ENCODE data around the gene EFCAB5.
"Not testable (repeated sequence)": the region's sequence is repeated elsewhere in the genome, so short reads cannot be mapped to it uniquely, and the experiment has no call there.

EFCAB5 gene

GRCh38 chr17:30116345-30116660, 174.9 kb downstream of the EFCAB5 start:
- peak overlapping the region; percentile 68 for H3K4me3 ChIP-seq (ENCODE audit: low read length)
- no peak for DNase-seq (ENCODE audit: low read depth)
- TF ChIP-seq CTCF (conservative IDR thresholded peaks at IDR 0.05; ENCODE audit: low read length) = no peak

DNA sequence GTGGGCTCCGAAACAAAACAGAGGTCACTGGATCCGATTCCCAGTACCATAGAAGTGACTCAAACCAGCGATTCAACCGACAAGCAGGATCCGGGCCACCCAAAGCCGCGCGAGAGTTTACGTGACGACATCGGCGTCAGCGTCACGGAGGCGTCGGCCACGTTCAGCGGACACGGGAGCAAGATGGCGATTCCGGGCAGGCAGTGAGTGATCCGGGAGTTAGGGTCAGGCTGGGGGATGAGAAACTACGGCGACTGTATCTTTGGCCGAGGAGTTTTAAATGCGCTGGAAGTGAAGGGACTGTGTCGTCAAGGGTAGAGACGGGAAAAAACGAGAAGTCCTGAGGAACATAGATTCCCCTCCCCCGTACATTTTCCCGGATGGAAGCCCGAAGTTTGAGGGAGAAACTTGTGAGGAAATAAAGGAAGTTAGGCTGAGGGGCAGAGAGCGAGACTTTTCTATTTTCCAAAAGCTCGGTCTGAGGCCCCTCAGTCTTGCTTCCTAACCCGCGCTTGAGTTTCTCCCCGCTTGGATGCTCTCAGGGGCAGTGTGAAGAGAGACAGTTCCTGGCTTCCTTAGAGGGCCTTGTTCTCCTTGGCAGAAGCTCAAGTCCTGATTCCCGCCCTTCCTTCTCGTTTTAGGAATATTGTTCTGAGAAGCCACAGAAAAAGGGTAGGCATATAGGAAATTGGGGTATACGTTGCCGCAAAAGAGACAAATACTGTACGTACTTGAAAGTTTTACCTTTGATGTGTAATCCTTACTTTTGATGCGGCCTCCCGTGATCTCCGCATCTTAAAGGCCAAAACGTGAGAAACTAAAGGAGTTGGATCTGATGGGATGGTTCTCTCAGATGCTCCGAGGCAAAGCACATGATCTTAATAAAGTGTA, 175.5 kb downstream of the EFCAB5 start, which contains the start of gene NSRP1:
Gene NSRP1 (plus strand): TSS at position 156 of the 891 bp plus-strand sequence. CDS start 28 bp downstream, at position 184.
- DNase-seq (ENCODE audit: low read depth) = peak; percentile 93
- no peak for TF ChIP-seq CTCF (conservative IDR thresholded peaks at IDR 0.05; ENCODE audit: low read length)
- peak within 1 kb of the TSS; percentile 68 for H3K4me3 ChIP-seq (ENCODE audit: low read length)

DNA sequence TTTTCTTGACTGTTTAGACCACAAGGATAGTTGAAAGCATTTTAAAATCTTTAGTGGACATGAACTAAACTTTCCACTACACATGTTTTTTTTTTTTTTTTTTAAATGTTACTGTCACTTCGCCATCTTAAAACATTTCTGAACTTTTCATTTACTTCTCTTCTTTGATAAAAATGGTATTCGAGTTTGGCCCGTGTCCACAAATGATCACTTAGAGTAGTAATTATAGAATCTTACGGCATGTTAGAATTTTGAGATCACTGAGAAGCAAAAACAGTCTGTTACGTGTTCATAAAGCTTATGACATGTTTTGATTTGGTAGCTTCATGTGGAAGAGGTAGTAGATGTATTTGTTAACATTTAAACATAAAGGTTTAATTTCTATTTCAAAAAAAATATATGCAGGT, 176.2 kb downstream of the EFCAB5 start:
- DNase-seq (ENCODE audit: low read depth) = no peak
- TF ChIP-seq CTCF (conservative IDR thresholded peaks at IDR 0.05; ENCODE audit: low read length) = no peak
- peak overlapping the region; percentile 68 for H3K4me3 ChIP-seq (ENCODE audit: low read length)

DNA sequence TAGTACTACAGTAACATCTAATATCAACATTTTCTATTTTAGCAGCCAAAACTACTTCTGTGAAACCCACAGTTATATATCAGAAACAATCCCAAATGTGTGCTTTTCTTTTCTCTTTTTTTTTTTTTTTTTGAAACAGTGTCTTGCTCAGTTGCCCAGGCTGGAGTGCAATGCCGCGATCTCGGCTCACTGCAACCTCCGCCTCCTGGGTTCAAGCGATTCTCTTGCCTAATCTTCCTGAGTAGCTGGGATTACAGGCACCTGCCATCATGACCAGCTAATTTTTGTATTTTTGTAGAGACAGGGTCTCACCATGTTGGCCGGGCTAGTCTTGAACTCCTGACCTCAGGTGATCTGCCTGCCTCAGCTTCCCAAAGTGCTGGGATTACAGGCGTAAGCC, 177.2 kb downstream of the EFCAB5 start:
- not testable (repeated sequence) for DNase-seq (ENCODE audit: low read depth); H3K4me3 ChIP-seq (ENCODE audit: low read length)

DNA sequence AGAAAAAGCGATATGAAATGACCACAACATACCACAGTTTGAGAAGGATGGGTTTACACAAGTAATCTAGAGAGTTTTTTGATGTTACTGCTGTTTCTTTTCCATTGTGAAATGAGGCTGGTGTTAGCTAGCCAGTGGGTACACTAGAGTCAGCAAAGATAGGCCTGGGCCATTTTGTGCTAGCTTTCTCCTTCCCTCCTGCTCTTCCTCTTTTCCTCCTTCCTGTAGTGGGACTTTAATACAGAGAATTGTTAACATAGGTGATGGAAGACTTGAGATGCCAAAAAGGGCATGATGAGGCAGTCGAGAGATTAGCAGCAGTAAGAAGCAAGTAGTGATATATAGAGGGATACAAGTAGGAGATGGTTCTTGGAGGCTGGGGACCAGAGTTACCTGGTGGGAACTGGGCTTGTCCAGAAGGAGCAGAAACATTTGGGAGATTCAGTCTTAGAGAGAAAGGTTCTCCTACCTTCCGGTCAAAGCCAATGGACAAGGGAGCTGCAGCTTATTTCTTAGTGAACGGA, 182.9 kb downstream of the EFCAB5 start:
- H3K4me3 ChIP-seq (ENCODE audit: low read length) = no peak overlapping the region
- no peak for DNase-seq (ENCODE audit: low read depth)
- TF ChIP-seq CTCF (conservative IDR thresholded peaks at IDR 0.05; ENCODE audit: low read length) = no peak

GRCh38 chr17:30130121-30130520, 188.7 kb downstream of the EFCAB5 start:
- no peak for TF ChIP-seq CTCF (conservative IDR thresholded peaks at IDR 0.05; ENCODE audit: low read length)
- no peak for DNase-seq (ENCODE audit: low read depth)
- H3K4me3 ChIP-seq (ENCODE audit: low read length) = no peak overlapping the region

DNA sequence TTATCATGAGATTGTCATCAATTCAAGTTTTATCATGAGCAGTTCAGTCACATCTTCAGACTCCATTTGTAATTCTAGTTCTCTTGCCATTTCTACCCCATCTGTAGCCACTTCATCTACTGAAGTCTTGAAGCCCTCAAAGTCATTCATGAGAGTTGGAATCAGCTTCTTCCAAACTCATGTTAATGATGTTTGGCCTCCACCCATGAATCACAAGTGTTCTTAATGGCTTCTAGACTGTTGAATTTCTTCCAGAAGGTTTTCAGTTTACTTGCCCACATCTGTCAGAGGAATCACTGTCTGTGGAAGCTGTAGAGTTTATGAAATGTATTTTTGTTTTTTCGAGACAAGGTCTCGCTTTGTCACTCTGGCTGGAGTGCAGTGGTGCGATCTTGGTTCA, 191.2 kb downstream of the EFCAB5 start:
- TF ChIP-seq CTCF (conservative IDR thresholded peaks at IDR 0.05; ENCODE audit: low read length) = no peak
- no peak for DNase-seq (ENCODE audit: low read depth)

More for the DNA sequence above, 191.2 kb downstream of the EFCAB5 start:
- H3K4me3 ChIP-seq (ENCODE audit: low read length) = no peak overlapping the region

Measured in AG10803 (cell line).